Heart left ventricle (tissue), 16 donors: ENCODE measurements around the gene RBM47. TPM values are rescaled to one million over a fixed set of nuclear protein-coding genes. Genes with fewer than 3 reads are reported as not detected.

ENCODE experiments used
- ATAC-seq, 4 donors: fragments of 200-7000 bp; cut with Tn5 transposase; one replicate each; pipeline ENCODE4 v1.9.1; 2020 to 2022; ENCODE audit warnings: moderate library complexity in 4 of 4, mild to moderate bottlenecking in 3 of 4, moderate number of reproducible peaks in 1 of 4
- DNase-seq, 5 donors: peaks; one replicate each; pipeline ENCODE4 v3.0.0-alpha.2; 2020
- H3K27ac ChIP-seq, 12 donors: fragments of 200-600 bp; sonication (generic) in 4 of 12; one replicate each; pipeline versions ENCODE4 v1.5.0 to v1.8.0; 2016 to 2022; ENCODE audit warnings: mild to moderate bottlenecking in 2 of 12
- H3K27me3 ChIP-seq, 9 donors: fragments of 200-600 bp; sonication (generic) in 2 of 9; one replicate each; pipeline versions ENCODE4 v1.5.1 to v1.8.0; 2016 to 2022; ENCODE audit warnings: mild to moderate bottlenecking in 3 of 9
- H3K36me3 ChIP-seq, 9 donors: fragments of 200-600 bp; sonication (generic) in 2 of 9; one replicate each; pipeline versions ENCODE4 v1.5.0 to v1.8.0; 2018 to 2022; ENCODE audit warnings: mild to moderate bottlenecking in 2 of 9
- H3K4me1 ChIP-seq, 12 donors: fragments of 200-600 bp; sonication (generic) in 4 of 12; one replicate each; pipeline versions ENCODE4 v1.5.0 to v1.8.0; 2016 to 2022; ENCODE audit warnings: mild to moderate bottlenecking in 3 of 12
- H3K4me3 ChIP-seq, 12 donors: fragments of 200-600 bp; sonication (generic) in 4 of 12; one replicate each; pipeline versions ENCODE4 v1.5.0 to v1.8.0; 2017 to 2022; ENCODE audit warnings: mild to moderate bottlenecking in 9 of 12, moderate library complexity in 4 of 12
- H3K9me3 ChIP-seq, 12 donors: fragments of 200-600 bp; sonication (generic) in 4 of 12; one replicate each; pipeline versions ENCODE4 v1.5.0 to v1.8.0; 2016 to 2022; ENCODE audit warnings: mild to moderate bottlenecking in 1 of 12
- POLR2A ChIP-seq, 2 donors: fragments of 450-650 bp; IDR thresholded peaks; one replicate each; pipeline ENCODE4 v1.6.1; 2017; ENCODE audit warnings: antibody characterized with exemption in 2 of 2, mild to moderate bottlenecking in 2 of 2, moderate library complexity in 2 of 2
- WGBS, 4 donors: extraction: QIAGEN DNeasy Blood & Tissue Kit in 2 of 4; methylation state at CpG; one replicate each; pipeline versions ENCODE4 v1.1.5 to v1.1.7; 2013 to 2018; 5-methylcytosine and 5-hydroxymethylcytosine counted together
- intact Hi-C, 10 donors: fragments of 100-400 bp; cut with DNase I; formaldehyde crosslinking; loops; one replicate each; pipeline versions ENCODE4 v1.11.1 to v1.14.2; 2022
- polyA plus RNA-seq, 2 donors: library from polyadenylated mRNA; stranded (reverse); fragments of 200-250 nt; gene quantifications; one replicate each; pipeline ENCODE4 v1.2.3, GENCODE V29; 2013
- total RNA-seq, 9 donors: library from RNA; depleted of rRNA in 2 of 9; stranded (reverse); fragments of >200 nt in 2 of 9; fragmentation: NEBNext Ultra II Directional in 3 of 9; extraction: Animal tissue kit (Norgen Biotek cat#: 25700) in 3 of 9; gene quantifications; one replicate each; pipeline versions ENCODE4 v1.1.0 to v1.2.4, GENCODE V29; 2016 to 2023
- TF ChIP-seq, protein P1 (sequence below), 12 donors: fragments of 200-600 bp; sonication (generic) in 4 of 12; IDR thresholded peaks; one replicate each; pipeline versions ENCODE4 v1.5.0 to v1.8.0; 2018 to 2022; ENCODE audit warnings: antibody characterized with exemption in 12 of 12, mild to moderate bottlenecking in 5 of 12
- donor health status: ischemic (EF 13 %, LVEDD 7.1; RV severe dilation, severe dysfunction).
- donor health status: healthy with polysubstance abuse.
- donor health status: DM: no; HTN: yes; CAD: no.
- donor health status: DM: no; HTN: no; CAD: no.
- donor health status: ischemic (EF 25% LVEDD 6.9; RV normal size, moderate dysfunction).
- donor health status: ischemic (EF 25% LVEDD 5.7; RV mildly dilated, moderate dysfunction).
- donor health status: healthy.
- donor health status: DM: yes; HTN: yes; CAD: no.
- donor health status: ischemic (EF 35%, LVEDD 5.7; RV mildly dilated, moderate dysfunction).
- donor health status: nonischemic (EF 11% LVEDD 7.7; RV severe dilation, severe dysfunction).
- donor health status: DM: yes; HTN: yes; CAD: no.
- donor health status: PGD.
- donor health status: ischemic (EF 29% LVEDD 5.4; RV normal size, mild dysfunction).
- donor health status: nonischemic (EF 23%, LVEDD 6.1; RV moderate dilation, normal function).

Gene RBM47
- total and polyA plus RNA-seq, 11 donors: 0.50 to 29.9 (median 3.5) TPM

DNA sequence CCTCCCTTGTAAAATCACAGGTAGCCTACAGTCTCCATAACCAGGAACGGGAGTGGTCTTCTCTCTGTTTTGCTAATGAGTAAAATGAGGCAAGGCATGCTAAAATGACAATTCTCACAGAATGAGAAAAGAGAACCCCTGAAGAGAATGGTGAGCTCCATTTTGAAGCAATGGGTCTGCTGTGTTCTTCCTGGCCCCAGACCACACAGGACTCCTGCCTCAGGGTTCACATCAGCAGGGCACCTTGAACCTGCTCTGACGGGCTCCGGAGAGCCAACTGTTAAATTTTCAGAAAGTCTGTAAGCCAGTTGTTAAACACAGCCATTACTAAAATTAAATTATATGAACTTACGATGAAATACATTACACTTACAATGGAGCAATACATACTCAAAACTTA, 32.1 kb upstream of the RBM47 start:
- Histone ChIP-seq H3K4me1 (no peaks in the 10 kb centered on the region), H3K36me3 (no peaks in the 10 kb centered on the region), H3K4me3 (no peak overlapping the region), H3K9me3 (no peaks in the 10 kb centered on the region), H3K27me3 (no peaks in the 10 kb centered on the region), H3K27ac (no peak overlapping the region)
- 82 to 88% (median 85%) methylated on average over 4 of the region's 4 CpGs for WGBS, 4 donors
- no peak for DNase-seq
- intact Hi-C loops: no loop called here
- no peak for TF ChIP-seq POLR2A (IDR thresholded peaks at IDR 0.05)
- TF ChIP-seq, protein P1, sequence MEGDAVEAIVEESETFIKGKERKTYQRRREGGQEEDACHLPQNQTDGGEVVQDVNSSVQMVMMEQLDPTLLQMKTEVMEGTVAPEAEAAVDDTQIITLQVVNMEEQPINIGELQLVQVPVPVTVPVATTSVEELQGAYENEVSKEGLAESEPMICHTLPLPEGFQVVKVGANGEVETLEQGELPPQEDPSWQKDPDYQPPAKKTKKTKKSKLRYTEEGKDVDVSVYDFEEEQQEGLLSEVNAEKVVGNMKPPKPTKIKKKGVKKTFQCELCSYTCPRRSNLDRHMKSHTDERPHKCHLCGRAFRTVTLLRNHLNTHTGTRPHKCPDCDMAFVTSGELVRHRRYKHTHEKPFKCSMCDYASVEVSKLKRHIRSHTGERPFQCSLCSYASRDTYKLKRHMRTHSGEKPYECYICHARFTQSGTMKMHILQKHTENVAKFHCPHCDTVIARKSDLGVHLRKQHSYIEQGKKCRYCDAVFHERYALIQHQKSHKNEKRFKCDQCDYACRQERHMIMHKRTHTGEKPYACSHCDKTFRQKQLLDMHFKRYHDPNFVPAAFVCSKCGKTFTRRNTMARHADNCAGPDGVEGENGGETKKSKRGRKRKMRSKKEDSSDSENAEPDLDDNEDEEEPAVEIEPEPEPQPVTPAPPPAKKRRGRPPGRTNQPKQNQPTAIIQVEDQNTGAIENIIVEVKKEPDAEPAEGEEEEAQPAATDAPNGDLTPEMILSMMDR (IDR thresholded peaks at IDR 0.05): no peak
- ATAC-seq: no peak

DNA sequence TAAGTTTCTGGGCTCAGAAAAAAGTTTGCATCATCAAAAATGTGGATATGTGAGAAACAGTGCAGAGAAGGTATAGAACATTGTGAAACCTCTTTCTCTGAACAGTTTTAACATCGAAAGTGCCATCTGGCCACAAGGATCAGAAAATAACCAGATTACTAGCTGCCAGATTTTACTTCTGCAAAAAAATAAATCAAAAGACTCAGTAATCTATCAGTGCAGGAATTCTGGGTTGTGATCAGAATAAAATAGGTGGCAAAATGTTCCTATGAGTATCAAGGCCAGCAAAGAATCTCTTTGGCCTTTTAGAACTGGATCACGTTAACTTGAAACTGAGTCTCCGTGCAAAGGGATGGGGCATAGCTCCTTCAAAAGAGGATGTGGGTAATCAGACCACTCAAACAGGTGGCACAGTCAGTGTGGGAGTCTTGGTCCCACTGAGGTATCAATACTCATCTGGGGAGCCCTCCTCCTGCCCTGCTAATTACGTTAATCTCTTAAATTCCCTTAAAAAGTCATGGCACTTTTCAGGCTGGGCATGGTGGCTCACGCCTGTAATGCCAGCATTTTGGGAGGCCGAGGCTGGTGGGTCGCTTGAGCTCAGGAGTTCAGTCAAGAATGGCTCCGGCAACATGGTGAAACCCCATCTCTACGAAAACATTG, 26.7 kb upstream of the RBM47 start:
- no peak overlapping the region for H3K4me3 ChIP-seq
- TF ChIP-seq, protein P1 (IDR thresholded peaks at IDR 0.05): no peak
- TF ChIP-seq POLR2A (IDR thresholded peaks at IDR 0.05): no peak
- no peaks in the 10 kb centered on the region for H3K36me3 ChIP-seq
- ATAC-seq (no peak), DNase-seq (no peak)
- intact Hi-C loops: no loop called here
- no peaks in the 10 kb centered on the region for H3K27me3 ChIP-seq
- H3K4me1 ChIP-seq: peaks cover 0 to 11% (median 0%) of the 10 kb centered on the region in 12 donors
- no peak overlapping the region for H3K27ac ChIP-seq
- H3K9me3 ChIP-seq: no peaks in the 10 kb centered on the region
- 91 to 93% (median 92%) methylated on average over 9 of the region's 9 CpGs for WGBS, 4 donors

DNA sequence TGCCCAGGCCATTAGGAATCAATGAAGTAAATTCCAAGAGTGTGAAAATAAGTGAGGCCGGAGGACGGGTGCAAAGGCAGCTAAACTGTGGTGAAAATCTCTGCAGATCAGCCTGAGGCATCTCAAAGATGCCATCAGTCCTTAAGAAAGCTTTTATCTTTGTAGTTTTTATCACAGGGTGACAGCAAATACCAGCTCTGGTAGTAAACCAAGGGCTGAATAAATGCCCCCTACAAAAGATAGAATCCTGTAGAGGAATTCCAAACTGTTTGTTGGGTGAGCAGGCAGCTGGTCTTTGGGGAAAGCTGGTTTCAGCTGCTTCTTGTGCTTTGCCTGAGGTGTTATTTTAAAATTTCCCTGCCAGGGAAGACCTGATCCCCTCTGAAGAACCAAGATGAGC, 21.6 kb upstream of the RBM47 start:
- Histone ChIP-seq H3K27ac (no peak overlapping the region), H3K27me3 (no peaks in the 10 kb centered on the region), H3K4me3 (no peak overlapping the region), H3K9me3 (no peaks in the 10 kb centered on the region), H3K4me1 (peaks cover 0 to 29% (median 0%) of the 10 kb centered on the region in 12 donors), H3K36me3 (no peaks in the 10 kb centered on the region)
- ATAC-seq (no peak), DNase-seq (no peak)
- intact Hi-C loops: no loop called here
- 76 to 90% (median 80%) methylated on average over 2 of the region's 2 CpGs for WGBS, 4 donors
- TF ChIP-seq, protein P1 (IDR thresholded peaks at IDR 0.05): no peak
- TF ChIP-seq POLR2A (IDR thresholded peaks at IDR 0.05): no peak

DNA sequence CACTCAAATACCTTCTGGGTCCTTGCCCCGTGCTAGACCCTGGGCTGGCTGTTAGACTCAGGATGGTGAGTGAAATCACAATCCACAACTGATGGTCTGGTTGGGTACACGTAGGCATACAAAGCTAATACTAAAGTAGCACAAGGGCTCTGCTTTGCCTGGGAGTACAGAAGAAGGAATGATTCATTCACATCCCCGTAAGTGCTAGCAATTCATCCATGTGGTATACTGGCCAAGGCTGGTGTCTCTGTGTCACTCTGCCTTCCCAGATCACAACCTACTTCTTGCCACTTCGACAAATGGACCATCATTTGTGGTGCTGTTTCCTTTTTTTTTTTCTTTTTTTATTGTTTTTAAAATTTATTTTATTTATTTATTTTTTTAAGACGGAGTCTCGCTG, 19.7 kb upstream of the RBM47 start:
- TF ChIP-seq, protein P1 (IDR thresholded peaks at IDR 0.05): no peak
- no peak for TF ChIP-seq POLR2A (IDR thresholded peaks at IDR 0.05)
- peak overlapping the region in 1 of 12 donors; percentile 56 for H3K27ac ChIP-seq
- WGBS, 4 donors: 67 to 89% (median 73%) methylated on average over 6 of the region's 6 CpGs
- no peak for DNase-seq
- no peak for ATAC-seq
- no peak overlapping the region for H3K4me3 ChIP-seq
- H3K27me3 ChIP-seq: no peaks in the 10 kb centered on the region
- peaks cover 0 to 28% (median 0%) of the 10 kb centered on the region in 12 donors for H3K4me1 ChIP-seq
- intact Hi-C loops: no loop called here
- H3K36me3 ChIP-seq: no peaks in the 10 kb centered on the region
- H3K9me3 ChIP-seq: no peaks in the 10 kb centered on the region
